Stimulated activated CD8-positive, alpha-beta memory T cell treated with anti-CD3 and anti-CD28 coated beads, Interleukin-4, amount 100 ng/mL, for 1 hour (primary cell): ENCODE results near the gene FMN2.
"Not testable (repeated sequence)": the region's sequence is repeated elsewhere in the genome, so short reads cannot be mapped to it uniquely, and the experiment has no call there.

ENCODE experiments used
- DNase-seq, 2 donors: peaks; one replicate each; pipeline ENCODE4 v3.0.0-alpha.2; 2020; ENCODE audit warnings: low read depth in 2 of 2, low spot score in 1 of 2

FMN2 gene

GRCh38 chr1:240409615-240410014, 317.9 kb downstream of the FMN2 start:
- no peak for DNase-seq

- DNase-seq = no peak
These were observed 322.0 kb downstream of the FMN2 start for GRCh38 chr1:240413732-240414131.

DNA sequence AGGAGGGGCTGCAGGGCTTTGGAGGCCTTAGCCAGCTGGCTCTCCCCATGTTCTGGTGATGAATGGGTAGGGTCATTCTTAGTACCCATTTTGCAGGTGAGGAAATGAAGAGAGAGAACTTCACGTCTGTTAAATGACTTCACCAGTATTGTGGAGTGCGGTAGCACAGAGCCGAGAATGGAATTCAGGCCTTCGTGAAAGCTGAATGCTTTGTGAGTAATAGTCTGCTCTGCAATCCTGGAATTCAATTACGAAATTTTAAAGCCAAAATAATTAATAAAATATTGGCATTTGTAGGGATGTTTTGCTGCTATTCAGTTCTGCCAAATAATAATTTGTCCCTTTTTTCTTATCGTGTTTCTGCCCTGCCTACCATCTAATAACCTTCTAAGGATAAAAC, 322.6 kb downstream of the FMN2 start:
- no peak for DNase-seq

- DNase-seq = not testable (repeated sequence)
These were observed 323.3 kb downstream of the FMN2 start for GRCh38 chr1:240415011-240415410.

DNA sequence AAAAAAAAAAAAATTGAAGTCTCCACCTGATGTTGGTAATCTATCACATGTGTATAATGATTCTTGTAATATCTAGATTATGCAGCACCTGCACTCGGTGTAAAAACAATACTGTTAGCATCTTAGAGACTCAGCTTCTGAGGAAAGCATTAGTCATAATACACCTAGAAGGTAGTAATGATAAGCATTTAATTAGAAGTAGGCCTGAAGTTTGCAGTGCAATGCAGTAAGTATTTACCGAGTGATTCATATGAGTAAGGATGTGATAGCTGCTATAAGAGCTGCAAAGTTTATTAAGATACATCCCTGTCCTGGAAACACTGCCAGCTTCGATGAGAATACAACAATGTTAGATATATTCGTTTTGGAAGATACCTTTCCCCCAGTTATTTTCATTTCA, 323.8 kb downstream of the FMN2 start:
- no peak for DNase-seq

DNA sequence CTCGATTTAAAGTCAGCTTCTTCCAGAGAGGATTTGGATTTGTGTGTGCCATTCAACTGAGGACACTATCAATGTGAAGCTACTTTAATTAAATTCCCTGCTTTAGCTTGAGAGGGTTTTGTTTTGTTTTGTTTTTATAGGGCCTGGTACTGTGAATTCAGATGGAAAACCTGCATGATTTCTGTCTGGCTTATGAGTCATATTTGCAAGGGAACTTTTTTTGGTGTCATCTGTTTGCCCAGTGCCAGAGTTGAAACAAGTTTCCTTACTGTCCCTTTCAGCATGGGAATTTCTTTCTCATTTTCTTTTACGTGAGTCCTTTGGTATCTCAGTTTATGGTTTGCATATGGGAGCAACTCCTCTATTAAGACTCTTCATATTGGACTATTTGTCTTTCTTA, 325.6 kb downstream of the FMN2 start:
- DNase-seq = no peak

- no peak for DNase-seq
These were observed 329.1 kb downstream of the FMN2 start for GRCh38 chr1:240420766-240421165.

- DNase-seq = no peak
These were observed 331.7 kb downstream of the FMN2 start for GRCh38 chr1:240423246-240423924.

- no peak for DNase-seq
These were observed 333.2 kb downstream of the FMN2 start for GRCh38 chr1:240424740-240425464.

GRCh38 chr1:240426051-240426450, 334.4 kb downstream of the FMN2 start:
- DNase-seq = no peak

DNA sequence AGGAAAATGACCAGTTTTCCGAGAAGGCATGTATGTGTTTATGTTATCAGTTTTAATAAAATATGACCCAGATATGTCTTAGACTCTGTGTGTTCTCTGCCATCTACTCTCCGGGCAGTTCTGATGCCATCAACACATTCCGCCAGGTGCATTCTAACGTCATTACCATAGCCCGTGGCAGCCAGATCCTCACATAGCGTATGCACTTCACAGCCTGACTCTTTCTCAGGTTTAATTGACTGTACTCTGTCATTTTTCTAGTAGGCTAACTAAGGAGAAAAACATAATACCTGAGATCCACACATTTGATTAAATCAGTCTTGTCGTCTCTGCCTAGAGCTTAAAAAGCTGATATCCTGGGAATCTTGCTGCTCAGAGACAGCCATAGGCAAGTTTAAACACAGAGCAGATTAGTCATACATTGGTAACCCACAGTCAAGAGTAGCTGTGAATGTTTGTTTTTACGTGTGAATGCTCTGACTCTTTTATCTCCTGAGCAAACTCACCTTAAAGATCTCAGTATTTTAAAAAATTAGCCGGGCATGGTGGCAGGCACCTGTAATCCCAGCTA, 344.4 kb downstream of the FMN2 start:
- no peak for DNase-seq

DNA sequence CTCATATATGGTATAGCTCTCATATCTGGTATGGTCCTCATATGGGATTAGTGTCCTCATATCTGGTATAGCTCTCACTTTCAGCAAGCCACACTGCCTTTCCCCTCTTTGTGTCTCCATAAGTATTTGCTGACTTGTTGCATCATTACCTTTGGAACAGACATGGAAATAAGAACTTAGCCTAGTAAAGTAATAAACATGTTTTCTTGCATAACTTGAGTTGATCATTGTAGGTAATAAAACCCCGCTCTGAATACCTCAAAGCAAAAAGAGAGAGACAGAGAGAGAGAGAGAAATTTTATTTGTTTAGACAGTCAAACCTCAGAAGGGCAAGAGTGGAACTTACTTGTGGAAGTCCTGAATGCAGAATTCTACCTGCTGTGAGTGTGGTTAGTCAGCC, 350.0 kb downstream of the FMN2 start:
- no peak for DNase-seq

DNA sequence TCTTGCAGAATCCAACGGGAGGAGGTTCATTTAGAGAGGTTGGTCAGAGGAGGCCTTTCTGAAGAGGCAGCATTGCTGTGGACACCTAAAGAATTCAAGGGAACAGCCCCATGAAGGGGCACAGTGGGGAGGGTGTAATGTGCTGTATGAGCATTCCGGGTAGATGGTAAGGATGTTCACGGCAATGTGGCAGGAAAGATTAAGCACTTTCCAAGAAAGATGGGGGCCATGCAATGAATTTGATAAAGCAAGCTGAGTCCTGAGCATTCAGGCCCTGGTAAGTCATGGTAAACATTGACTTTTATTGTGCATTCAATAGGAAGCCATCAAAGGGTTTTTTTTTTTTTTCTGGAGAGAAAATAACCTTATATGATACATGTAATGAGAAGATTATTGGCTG, 353.7 kb downstream of the FMN2 start:
- no peak for DNase-seq

- DNase-seq = no peak
These were observed 363.6 kb downstream of the FMN2 start for GRCh38 chr1:240455228-240455821.

DNA sequence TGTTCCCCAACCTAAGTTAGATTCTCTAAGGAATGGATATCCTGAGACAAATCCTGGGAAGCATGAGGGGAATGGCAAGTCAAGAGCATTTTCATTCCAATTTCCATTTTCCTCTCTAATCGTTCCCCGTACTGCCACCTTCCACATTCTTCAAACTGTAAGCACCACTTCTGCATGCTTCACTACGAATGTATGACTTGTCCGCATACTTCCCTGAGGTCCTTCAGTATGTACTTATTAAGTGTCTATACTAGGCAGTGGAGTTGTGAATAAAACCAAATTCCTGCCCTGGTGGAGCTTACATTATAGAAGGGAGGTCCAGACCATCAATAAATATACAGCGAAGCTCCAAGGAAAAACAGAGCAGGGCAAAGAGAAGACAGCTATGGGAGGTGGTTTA, 365.5 kb downstream of the FMN2 start:
- no peak for DNase-seq

DNA sequence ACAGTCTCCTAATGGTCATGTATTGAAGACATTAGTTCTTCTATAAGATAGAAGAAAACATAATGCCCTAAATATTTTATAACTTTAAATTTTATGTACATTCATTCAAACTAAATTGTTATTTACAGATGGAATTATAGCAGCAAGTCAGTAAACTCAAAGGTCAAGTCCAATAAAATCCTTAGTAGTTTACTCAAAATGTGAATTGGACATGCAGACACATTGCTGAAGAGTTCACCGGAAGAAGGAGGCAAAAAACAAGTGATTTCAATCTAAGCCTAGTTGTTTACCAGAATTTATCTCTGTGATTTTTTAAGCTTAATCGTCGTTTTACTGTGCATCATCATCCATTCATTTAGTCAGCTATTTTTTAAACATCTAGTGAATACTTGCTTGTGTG, 370.6 kb downstream of the FMN2 start:
- no peak for DNase-seq

DNA sequence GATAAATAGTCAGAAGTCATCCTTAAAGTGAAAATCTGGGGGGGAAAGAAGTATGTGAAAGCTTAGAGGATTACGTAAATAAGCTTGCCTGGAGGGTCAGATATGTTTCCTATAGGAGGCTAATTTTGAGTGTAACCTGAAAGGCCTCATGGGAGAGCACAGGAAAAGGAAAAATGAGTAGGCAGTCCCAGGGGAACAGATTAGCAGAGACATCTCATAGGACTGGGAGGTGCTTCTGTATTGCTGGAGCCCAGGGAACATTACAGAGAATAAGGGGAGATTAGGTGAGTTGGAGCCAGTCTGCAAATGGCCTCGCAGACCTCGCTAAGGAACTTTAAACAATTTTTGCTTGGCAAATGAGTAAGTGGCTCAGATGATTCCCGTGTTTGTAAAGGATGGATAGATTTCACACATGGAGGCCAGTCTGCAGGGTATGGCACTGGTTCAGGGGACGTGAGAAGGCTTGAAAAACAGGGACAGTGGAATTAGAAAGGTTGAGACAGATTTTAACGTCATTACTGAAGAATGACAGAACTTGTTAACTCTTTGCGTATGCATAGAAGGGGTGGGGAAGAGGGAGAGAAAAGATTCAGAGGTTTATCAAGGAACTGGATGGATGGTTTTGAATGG, 371.2 kb downstream of the FMN2 start:
- no peak for DNase-seq

DNA sequence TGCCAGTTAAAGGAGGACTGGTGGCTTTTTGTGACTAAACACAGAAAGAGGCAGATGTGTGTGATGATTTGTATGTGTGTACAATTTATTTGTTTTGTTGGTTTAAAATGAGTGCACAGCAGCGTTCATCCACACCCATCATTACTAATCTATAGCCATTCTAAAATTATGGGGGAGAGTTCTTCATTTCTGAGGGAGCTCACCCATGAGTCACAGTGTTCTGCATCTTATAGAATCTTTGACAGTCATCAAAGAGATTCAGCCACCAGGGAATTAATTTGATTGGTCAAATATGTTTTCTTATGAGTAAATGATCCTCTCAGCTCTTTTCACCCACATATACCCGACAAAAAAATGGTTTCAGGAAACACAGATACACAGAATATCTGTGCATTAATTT, 372.4 kb downstream of the FMN2 start:
- no peak for DNase-seq

DNA sequence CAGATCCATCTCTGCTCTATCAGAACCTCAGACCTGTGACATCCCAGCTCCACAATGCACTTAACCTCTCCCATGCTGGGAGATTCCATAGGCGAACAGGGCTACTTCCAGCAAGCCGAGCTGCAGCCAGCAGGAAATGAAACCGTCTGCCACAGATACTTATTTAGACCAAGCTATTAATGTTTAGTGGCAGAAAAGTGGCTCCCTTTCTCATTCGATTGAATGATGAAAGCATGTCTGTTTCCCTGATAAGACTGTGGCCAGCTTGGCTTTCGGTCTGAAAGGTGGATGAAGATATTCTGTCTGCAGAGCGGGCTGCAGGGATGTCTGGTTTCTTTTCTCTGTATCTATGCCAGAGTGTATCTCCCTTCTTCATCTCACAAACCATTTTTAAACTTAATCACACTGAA, 373.9 kb downstream of the FMN2 start:
- no peak for DNase-seq

- no peak for DNase-seq
These were observed 374.8 kb downstream of the FMN2 start for GRCh38 chr1:240466509-240466908.

DNA sequence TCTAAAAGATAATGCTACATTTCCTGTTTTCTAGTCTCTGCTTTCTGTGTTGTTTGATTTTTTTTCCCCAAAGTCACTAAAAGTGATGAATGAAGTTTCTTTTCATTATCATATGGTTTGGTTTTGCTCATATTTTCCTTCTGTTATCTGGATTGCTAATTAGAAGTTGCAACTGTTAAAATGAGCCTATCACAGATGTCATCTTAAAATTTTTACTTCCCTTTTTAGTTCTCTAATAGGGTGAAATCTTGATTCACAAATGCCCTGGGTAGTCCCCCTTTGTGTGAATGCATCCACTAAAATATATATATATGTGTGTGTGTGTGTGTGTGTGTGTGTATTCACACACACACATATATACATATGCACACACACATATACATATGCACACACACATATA, 376.2 kb downstream of the FMN2 start:
- DNase-seq = no peak

DNA sequence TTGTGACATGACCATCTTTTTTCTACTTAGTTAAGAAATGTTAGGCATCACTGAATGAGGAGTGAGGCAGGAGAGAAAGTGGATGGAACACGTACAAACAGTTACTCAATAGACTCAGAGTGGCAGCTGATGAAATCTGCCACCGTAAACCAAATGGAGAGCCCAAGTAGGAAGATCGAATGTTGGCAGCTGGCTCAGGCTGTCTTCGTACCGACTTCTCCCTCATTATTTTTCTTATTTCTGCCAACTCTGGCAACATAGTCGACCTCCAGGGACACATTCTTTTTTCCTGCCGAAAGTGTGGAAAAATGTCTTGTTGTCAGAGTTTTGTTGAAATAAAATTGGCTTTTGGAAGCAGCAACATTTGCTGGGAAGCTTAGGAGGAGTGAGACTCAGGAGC, 377.0 kb downstream of the FMN2 start:
- no peak for DNase-seq
